Measurements from ENCODE around the gene BCL7A. TPM values are rescaled to one million over a fixed set of nuclear protein-coding genes. Genes with fewer than 3 reads are reported as not detected.

Gene BCL7A
- total and polyA plus RNA-seq, 12 donors, result 3.4 to 25.7 (median 15.4) TPM

DNA sequence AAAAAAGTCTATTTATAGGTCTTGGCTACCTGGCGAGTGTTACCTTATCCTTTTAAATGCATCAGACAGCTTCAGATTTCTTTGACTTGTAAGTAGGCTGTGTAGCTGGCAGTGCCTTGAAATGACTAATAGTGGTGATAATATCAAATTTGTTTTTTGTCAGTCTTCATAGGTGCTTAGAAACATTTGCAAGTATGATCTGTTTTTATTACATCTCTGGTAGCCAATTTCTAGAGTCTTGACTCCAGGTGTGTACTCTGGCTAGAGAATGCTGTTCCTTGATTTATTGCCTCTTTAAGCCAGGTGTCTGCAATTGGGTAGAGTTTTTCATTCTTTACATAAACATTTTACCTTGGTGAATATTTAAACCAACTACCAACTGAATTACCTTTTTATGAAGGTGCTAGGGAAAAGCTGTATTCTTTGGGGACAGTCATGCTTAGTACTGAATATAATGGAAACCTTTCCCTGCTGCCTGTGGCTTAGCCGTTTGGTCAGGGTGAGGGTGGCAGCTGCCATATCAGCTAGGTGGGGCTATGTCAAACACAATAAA, 89.5 kb downstream of the BCL7A start:
- no peak for DNase-seq
- H3K9me3 ChIP-seq, result no peaks in the 10 kb centered on the region
- H3K36me3 ChIP-seq, result peaks cover 0 to 9% (median 0%) of the 10 kb centered on the region in 9 donors
- no peak for ATAC-seq
- intact Hi-C loops (cut with DNase I), result loop anchor here in 1 of 10 donors (5.0 kb wide), 1 partner anchor 34 kb away; the partner anchor contains the start of gene MLXIP
- TF ChIP-seq, protein P1, sequence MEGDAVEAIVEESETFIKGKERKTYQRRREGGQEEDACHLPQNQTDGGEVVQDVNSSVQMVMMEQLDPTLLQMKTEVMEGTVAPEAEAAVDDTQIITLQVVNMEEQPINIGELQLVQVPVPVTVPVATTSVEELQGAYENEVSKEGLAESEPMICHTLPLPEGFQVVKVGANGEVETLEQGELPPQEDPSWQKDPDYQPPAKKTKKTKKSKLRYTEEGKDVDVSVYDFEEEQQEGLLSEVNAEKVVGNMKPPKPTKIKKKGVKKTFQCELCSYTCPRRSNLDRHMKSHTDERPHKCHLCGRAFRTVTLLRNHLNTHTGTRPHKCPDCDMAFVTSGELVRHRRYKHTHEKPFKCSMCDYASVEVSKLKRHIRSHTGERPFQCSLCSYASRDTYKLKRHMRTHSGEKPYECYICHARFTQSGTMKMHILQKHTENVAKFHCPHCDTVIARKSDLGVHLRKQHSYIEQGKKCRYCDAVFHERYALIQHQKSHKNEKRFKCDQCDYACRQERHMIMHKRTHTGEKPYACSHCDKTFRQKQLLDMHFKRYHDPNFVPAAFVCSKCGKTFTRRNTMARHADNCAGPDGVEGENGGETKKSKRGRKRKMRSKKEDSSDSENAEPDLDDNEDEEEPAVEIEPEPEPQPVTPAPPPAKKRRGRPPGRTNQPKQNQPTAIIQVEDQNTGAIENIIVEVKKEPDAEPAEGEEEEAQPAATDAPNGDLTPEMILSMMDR (IDR thresholded peaks at IDR 0.05), result no peak
- peaks cover 2 to 61% (median 43%) of the 10 kb centered on the region in 9 donors for H3K4me1 ChIP-seq
- H3K4me3 ChIP-seq, result no peak overlapping the region
- H3K27me3 ChIP-seq, result no peaks in the 10 kb centered on the region
- 67 to 85% methylated on average over 2 of the region's 2 CpGs for WGBS, 2 donors
- H3K27ac ChIP-seq, result no peak overlapping the region

Other genes with a start within 250 kb of the BCL7A start
- gene RHOF, start 228.2 kb upstream of the BCL7A start, total RNA-seq, result 10 to 100 TPM; 19.8 to 45.6 (median 27.2) TPM
- gene RHOF, start 228.2 kb upstream of the BCL7A start, polyA plus RNA-seq, result 10 to 100 TPM; 16.5 to 16.6 TPM
- 10 to 100 TPM; 10.3 to 14.8 (median 11.2) TPM for gene SETD1B, start 217.9 kb upstream of the BCL7A start, total RNA-seq
- 10 to 100 TPM in 1 of 2 donors, 1 to 10 TPM in 1; 2.8 to 11.9 TPM for gene SETD1B, start 217.9 kb upstream of the BCL7A start, polyA plus RNA-seq
- gene HPD, start 163.0 kb upstream of the BCL7A start, total RNA-seq, result 1 to 10 TPM in 6 of 10 donors, under 1 TPM in 4; 0.24 to 3.4 (median 1.2) TPM
- 1 to 10 TPM; 1.0 to 1.3 TPM for gene HPD, start 163.0 kb upstream of the BCL7A start, polyA plus RNA-seq
- gene PSMD9, start 133.1 kb upstream of the BCL7A start, total RNA-seq, result 10 to 100 TPM; 29.3 to 39.9 (median 34.4) TPM
- gene PSMD9, start 133.1 kb upstream of the BCL7A start, polyA plus RNA-seq, result 100 to 1,000 TPM in 1 of 2 donors, 10 to 100 TPM in 1; 13.6 to 117 TPM
- gene CFAP251, start 103.3 kb upstream of the BCL7A start, total RNA-seq, result 1 to 10 TPM in 7 of 10 donors, under 1 TPM in 3; 0.52 to 4.6 (median 1.9) TPM
- 1 to 10 TPM in 1 of 2 donors, under 1 TPM in 1; 0.66 to 1.0 TPM for gene CFAP251, start 103.3 kb upstream of the BCL7A start, polyA plus RNA-seq
- gene MLXIP, start 56.9 kb downstream of the BCL7A start, total RNA-seq, result 10 to 100 TPM; 17.3 to 37.9 (median 20.9) TPM
- 10 to 100 TPM; 11.5 to 26.6 TPM for gene MLXIP, start 56.9 kb downstream of the BCL7A start, polyA plus RNA-seq
- gene IL31, start 152.3 kb downstream of the BCL7A start, total RNA-seq, result not detected
- not detected for gene IL31, start 152.3 kb downstream of the BCL7A start, polyA plus RNA-seq
- gene LRRC43, start 161.2 kb downstream of the BCL7A start, total RNA-seq, result 1 to 10 TPM in 3 of 10 donors, under 1 TPM in 5, not detected in 2; 0.23 to 1.6 (median 0.74) TPM
- gene LRRC43, start 161.2 kb downstream of the BCL7A start, polyA plus RNA-seq, result under 1 TPM; 0.07 to 0.73 TPM
- gene B3GNT4, start 181.8 kb downstream of the BCL7A start, total RNA-seq, result not detected
- under 1 TPM; 0.29 to 0.70 TPM for gene B3GNT4, start 181.8 kb downstream of the BCL7A start, polyA plus RNA-seq
- 10 to 100 TPM; 25.7 to 35.2 (median 32.8) TPM for gene DIABLO, start 204.2 kb downstream of the BCL7A start, total RNA-seq
- gene DIABLO, start 204.2 kb downstream of the BCL7A start, polyA plus RNA-seq, result 10 to 100 TPM; 18.1 to 68.6 TPM
- gene VPS33A, start 244.6 kb downstream of the BCL7A start, total RNA-seq, result 10 to 100 TPM in 9 of 10 donors, 1 to 10 TPM in 1; 9.5 to 17.3 (median 13.0) TPM
- 1 to 10 TPM; 4.5 to 7.3 TPM for gene VPS33A, start 244.6 kb downstream of the BCL7A start, polyA plus RNA-seq

All from heart right ventricle (tissue), 16 donors.